Adipose tissue (tissue), 3 donors: ENCODE data around the gene PRG2. TPM values are rescaled to one million over a fixed set of nuclear protein-coding genes. Genes with fewer than 3 reads are reported as not detected.

Experiments used
- H3K27ac ChIP-seq: one replicate; pipeline ENCODE4 v1.5.1; 2013; ENCODE audit warnings: low read depth, low read length
- WGBS, 3 donors: extraction: QIAGEN DNeasy Blood & Tissue Kit; methylation state at CpG; one replicate each; pipeline ENCODE4 v1.1.7; 2013; 5-methylcytosine and 5-hydroxymethylcytosine counted together
- polyA plus RNA-seq, 3 donors: library from polyadenylated mRNA; stranded (reverse); fragments of 200-250 nt; gene quantifications; one replicate each; pipeline ENCODE4 v1.2.3, GENCODE V29; 2013
- donor health status: healthy with polysubstance abuse.
- donor health status: Bipolar disorder and iron deficiency.
- donor health status: healthy.

The PRG2 gene
- polyA plus RNA-seq, 3 donors, result 0.13 to 0.79 (median 0.13) TPM

DNA sequence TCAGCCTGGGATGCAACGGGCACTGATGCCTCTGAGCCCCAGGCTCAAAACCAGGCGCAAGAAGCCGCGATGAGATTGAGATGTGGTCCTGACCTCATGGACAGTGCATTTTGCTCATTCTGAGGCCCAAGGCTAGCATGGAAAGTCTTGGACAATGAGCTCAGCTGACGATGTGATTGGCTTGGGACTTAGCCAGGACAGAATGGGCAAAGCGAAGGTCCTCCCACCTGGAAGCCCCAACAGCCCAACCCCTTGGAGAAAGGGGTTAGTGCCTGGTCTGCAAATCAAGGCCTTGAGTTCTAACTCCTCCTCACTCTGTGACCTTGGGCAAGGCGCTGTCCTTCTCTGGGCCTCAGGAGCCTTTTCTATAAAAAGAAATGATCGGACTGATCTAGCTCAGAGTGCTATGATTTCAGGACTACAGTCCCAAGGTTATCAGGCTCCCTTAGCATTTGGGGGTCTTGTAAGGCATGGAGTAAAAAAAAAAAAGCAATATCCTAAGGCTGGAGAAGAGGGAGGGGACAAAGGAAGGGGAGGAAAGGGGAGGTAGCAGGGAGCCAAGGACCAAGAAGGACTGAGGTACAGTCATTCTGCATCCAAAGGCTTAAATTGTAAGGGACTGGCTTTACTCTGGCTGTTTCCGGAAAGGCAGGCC lies 33.8 kb upstream of the PRG2 start:
- 72 to 80% (median 73%) methylated on average over 9 of the region's 9 CpGs for WGBS, 3 donors
- H3K27ac ChIP-seq, result peak overlapping the region; percentile 63

DNA sequence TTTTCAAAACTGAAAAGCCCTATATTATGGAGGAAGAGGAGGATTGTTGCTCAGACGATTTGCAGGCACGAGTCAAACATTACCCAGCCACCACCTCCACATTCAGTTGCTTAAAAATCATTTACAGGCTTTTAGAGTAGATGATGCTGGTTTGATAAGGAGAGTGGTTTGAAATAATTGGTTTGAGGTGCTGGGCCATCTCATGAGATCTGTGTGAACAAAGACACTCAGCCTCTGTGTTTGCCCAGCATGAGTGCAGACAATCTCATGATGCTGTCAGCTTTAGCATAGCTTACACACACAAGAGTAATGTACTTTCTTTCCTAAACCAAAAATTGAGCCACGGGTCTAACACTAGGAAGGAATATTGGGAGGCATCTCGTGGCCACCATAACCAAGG lies 32.2 kb upstream of the PRG2 start:
- no peak overlapping the region for H3K27ac ChIP-seq
- 71 to 85% (median 84%) methylated on average over 4 of the region's 4 CpGs for WGBS, 3 donors

DNA sequence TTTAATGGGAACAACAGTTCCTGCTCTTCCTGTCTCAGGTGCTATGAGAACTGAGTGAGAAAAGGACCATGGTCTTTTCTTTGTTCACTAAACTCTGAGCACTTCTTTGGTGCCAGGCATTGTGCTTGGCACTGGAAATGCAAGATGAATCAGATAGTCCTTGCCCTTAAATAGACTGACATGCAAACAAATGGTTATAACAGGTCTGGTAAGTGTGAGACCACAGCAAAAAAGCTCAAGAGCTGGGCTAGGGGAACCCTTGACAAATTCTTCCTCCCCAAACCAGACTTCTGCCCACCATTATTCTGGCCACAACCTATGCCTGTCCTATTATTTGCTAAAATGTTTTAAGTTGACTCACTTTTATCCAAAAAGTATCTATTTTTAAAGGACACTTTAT lies 31.4 kb upstream of the PRG2 start:
- no peak overlapping the region for H3K27ac ChIP-seq

DNA sequence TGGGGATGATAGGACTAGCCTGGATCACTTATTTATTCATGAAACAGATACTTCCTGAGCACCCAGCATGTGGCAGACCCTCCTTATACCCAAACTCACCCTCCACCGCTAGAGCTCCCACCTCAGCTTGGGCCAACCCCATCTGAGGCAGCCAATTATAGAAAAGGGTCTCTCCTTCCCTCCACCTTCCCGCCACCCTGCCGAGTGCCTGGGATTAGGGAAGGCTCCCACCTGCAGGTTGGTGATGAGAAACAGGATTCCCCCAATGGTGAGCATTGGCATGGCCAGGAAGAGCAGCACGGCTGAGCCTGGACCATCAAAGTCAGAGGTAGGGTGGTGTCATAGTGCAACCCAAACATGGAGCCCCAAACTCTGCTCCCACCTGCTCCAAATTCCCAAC lies 30.6 kb upstream of the PRG2 start:
- 89 to 95% (median 94%) methylated on average over 4 of the region's 4 CpGs for WGBS, 3 donors
- H3K27ac ChIP-seq, result no peak overlapping the region

DNA sequence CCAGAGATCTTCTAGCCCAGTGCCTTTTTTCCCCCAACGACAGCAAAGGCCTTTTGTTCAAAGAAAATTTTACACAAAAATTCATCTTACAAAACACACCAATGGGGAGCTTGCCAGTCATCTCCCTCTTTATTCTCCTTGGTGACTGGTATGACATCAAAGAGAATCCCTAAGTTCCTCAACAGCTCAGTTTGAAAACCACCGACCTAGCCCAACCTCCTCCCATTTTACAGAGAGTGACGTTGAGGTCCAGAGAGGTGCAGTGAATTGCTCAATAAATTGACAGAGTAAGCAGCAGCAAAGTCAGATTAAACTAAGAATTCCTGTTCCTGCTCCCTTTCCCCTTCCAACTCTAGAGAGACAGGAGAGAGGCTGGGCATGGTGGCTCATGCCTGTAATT lies 28.7 kb upstream of the PRG2 start:
- WGBS, 3 donors, result 84 to 92% (median 86%) methylated on average over 3 of the region's 3 CpGs
- no peak overlapping the region for H3K27ac ChIP-seq

DNA sequence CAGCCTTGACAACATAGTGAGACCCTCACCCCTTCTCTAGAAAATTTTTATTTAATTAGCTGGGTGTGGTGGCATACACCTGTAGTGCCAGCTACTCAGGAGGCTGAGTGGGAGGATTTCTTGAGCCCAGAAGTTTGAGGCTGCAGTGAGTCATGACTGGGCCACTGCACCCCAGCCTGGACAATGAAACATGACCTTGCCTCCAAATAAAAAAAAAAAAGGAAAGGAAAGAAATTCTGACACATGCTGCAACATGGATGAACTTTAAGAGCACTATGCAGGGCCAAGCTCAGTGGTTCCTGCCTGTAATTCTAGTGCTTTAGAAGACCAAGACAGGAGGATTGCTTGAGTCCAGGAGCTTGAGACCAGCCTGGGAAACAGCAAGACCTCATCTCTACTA lies 27.7 kb upstream of the PRG2 start:
- H3K27ac ChIP-seq, result no peak overlapping the region

DNA sequence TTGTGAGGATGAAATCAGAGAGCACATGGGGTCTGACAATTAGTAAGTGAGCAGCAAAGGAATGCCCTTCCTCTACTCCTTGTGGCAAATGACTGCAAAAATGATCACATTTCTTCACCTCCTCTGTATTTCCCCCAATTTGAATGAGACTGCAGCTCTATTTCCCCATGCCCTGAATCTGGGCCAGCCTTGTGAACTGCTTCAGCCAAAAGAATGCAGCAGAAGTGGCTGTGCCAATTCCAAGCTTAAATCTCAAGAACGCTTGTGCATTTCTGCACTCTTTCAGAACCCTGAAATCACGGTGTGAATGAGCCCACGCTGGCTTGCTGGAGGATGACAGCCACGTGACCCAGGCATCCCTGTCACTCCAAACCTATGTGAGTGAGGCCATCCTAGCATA lies 26.6 kb upstream of the PRG2 start:
- H3K27ac ChIP-seq, result no peak overlapping the region
- 66 to 88% (median 72%) methylated on average over 4 of the region's 4 CpGs for WGBS, 3 donors

DNA sequence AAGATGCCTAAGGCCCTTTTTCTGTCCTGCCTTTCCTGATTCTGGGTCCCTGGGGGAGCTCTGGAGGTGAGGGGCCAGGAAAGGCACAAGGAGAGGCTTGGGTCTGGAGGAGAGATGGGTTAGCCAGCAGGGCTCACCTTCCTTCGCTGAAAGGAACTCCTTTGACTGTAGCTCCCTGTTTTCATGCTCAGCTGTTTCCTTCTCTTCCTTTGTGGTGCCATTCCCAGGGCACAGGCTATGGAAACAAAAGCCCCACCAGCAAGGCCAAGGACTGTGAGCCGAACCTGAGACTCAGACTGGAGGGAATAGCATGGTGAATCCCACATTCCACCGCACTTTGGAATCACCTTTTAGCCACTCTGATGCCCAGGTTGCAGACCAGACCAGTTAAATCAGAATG lies 26.0 kb upstream of the PRG2 start:
- 76 to 88% (median 86%) methylated on average over 3 of the region's 3 CpGs for WGBS, 3 donors

DNA sequence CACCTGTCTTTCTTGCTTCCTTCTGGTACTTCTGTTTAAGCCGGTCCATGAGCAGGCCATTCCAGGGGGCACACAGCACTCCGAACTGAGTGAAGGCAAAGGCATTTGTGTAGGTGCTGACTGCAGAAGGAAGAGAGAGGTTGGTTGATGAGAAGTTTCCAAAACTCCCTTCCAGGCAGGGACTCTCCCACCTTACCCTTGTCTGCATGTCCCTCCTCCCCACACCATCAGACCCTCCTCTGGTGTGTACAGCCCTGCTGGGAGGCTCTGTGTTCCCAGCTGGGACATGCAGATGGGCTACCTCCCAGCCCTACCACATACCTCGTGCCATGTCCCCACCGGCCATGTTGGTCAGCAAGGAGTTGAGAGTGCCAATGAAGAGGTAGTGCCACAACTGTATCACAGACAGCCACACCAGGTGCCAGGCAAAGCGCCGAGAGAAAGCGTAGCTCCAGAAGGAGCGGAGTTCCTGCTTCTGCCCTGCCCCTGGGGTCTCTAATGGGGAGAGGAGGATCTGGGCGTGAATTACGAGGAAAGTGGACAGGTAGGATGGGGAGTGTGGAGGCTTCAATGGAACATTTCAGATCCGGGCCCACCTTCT lies 24.3 kb upstream of the PRG2 start:
- 95 to 98% (median 96%) methylated on average over 11 of the region's 11 CpGs for WGBS, 3 donors
- no peak overlapping the region for H3K27ac ChIP-seq

More for the DNA sequence above, 26.0 kb upstream of the PRG2 start:
- no peak overlapping the region for H3K27ac ChIP-seq

DNA sequence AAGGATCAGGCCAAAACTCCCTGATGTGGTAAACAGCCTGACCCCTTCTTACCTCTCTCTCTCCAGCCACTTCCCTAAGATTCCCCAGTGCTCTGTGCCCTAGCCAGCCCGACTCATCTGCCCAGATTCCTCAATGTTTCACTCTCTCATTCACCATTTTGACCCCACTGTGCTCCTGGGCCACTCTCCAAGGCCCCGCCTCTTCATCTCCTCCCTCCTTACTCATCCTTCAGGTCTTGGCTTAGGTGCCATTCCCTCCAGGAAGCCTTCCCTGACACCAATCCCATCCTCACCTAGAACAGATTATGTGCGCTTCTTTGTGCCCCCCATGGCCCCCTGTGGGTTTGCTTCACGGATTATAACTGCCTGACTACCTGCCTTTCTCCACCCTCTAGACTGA lies 23.2 kb upstream of the PRG2 start:
- no peak overlapping the region for H3K27ac ChIP-seq
- WGBS, 3 donors, result 86 to 91% (median 91%) methylated on average over 4 of the region's 4 CpGs

DNA sequence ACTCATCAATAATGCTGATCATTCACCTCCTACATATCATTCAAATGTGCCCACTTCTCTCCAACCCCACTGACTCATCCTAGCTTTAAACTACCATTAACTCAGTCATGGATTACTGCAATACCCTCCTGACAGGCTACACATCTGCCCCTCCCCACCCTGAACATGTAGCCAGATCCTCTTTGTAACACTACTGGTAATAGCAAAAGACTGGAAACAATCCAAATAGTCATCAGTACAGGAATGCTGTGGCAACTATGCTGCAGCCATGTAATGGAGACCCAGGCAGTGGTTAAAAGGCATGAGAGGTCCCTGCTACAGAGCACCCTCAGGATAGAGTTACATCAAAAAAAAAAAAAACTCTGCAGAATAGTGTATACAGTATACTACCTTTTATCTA lies 19.8 kb upstream of the PRG2 start:
- no peak overlapping the region for H3K27ac ChIP-seq

DNA sequence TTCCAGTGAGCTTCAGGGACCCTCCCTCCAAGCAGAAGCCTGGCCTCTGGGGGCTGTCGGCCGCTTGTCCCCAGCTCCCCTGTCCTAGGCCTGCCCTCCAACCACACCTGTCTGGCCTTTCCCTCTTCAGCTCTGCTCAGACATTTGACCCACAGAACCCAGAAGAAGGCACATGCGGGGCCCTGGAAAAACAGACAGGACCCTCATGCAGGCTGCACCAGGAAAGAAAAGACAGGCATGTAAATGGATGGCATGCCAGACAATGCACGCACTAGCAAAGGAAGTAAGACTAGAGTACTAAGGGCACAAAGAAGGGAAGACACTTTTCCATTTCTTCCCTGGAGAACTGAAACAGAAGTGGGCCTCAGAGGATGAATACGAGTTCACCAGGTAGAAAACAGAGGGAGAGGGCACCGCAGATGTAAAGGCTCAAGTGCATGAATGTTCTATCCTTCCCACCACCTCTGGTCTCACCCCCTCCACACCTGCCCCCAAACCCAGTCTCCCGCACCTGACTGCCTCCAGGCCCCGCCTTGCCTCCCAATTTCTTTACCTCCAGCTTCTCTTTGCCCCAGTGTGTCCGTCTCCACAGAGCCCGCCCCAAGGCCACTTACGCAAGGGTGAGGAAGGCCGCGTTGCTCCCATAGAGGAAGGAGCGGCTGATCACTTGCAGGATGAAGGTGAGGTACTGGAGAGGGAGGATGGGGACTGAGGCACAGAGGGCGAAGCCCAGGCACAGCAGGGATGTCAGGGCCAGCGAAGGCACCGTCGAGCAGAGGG lies 19.1 kb upstream of the PRG2 start:
- 85 to 92% (median 88%) methylated on average over 18 of the region's 18 CpGs for WGBS, 3 donors
- H3K27ac ChIP-seq, result no peak overlapping the region

DNA sequence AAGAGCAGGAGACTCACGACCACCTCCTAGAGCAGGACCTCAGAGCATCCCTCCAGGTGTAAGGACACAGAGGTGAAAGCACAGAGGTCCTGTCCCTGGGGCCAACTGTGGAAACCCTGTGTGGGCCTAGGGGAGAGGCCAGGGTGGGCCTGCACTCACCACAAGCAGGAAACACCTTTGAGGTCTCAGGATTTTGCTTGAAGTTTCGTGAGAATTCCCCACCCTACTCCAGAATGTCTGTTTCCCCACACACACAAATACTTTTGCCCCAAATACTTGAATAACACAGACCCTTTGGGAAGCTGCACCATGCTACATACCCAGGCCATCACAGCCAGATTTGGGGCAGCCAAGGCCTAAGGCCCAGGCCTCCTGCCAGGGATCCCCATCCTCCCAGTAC lies 18.3 kb upstream of the PRG2 start:
- H3K27ac ChIP-seq, result no peak overlapping the region
- WGBS, 3 donors, result 61 to 65% (median 62%) methylated on average over 2 of the region's 2 CpGs

DNA sequence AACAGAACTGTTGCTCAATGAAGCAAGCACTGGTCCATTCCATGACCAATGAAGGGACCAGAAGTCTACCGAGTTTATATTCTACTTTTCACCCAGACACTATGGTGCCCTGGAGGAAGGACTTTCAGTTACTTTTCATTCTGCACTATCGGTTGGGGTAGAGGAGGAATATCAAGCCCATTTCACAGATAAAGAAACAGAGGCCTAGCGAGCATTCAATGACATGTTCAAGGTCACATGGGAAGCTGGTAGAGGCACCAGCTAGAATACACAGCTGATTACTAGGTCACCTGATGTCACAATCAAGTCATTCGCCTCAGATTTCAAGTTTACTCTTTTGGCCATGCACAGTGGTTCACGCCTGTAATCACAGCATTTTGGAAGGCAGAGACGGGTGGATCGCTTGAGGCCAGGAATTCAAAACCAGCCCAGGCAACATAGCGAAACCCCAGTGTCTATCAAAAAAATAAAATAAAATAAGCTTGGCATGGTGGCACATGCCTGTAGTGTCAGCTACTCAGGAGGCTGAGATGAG lies 17.6 kb upstream of the PRG2 start:
- no peak overlapping the region for H3K27ac ChIP-seq
- WGBS, 3 donors, result 93 to 95% (median 94%) methylated on average over 8 of the region's 8 CpGs

DNA sequence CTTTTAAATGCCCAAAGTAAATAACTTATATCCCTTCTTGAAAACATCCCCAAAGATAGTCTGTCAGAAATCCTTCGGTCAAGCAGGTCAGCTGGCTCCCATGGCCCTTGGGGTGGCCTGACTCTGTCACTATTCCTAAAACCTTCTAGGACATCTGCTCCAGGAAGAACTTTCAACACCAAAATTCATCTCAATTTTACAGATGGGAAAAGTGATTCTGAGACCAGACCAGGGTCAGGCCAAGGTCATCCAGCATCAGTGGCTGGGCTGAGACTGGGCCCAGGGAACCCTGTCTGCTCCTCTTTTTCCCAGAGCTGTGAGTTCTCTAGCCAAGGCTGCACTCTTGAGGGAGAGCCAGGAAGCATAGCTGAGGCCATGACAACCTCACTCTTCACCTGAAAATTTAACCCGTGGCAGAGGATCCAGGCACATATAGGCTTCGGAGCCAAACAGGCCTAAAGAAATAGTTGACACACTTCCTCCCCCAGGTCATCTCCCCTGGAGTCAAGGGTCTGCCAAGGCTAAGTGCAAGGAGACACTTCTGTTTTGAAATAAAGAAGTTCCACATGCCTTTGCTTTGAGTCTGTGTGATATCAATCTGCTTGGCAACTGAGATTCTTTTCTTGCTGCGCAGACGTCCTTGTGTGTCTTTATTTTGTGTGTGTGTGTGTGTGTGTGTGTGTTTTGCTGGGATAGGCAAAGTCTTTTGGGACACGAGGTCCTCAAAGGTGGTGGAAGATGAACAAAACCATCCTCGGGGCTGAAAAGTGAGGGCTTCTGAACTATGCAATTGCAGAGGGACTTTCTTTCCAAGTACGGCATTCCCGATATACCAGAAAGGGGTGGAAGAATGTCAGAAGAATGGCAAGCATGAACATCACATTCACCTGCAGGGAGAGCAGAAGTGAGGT lies 16.8 kb upstream of the PRG2 start:
- 65 to 80% (median 74%) methylated on average over 9 of the region's 9 CpGs for WGBS, 3 donors
- H3K27ac ChIP-seq, result no peak overlapping the region

DNA sequence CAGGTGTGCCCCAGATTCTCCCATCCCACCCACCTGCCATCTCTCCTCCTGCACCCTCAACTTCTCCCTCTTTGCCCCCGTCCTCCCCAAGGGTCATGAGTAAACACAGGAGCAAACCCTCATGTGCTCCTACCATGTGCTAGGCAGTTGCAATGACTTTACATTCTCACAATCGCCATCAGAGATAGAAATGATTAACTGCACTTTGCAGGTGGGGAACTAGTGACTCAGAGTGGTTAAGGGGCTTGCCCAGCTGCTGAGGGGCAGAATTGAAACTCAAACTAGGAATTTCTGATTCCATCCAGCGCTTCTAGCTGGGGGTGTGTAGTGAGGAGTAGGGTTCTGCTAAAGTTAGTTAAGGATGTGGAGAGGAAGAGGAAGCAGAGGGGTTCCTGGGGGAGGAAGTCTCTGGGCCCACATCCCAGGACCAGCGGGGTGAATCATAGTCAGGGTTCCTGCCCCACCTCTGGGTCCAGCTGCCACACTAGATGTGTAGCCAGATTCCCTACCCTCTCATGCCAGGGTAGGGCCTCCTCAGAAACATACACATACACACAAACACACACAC lies 16.0 kb upstream of the PRG2 start:
- WGBS, 3 donors, result 29 to 72% (median 39%) methylated on average over 4 of the region's 4 CpGs
- H3K27ac ChIP-seq, result no peak overlapping the region

DNA sequence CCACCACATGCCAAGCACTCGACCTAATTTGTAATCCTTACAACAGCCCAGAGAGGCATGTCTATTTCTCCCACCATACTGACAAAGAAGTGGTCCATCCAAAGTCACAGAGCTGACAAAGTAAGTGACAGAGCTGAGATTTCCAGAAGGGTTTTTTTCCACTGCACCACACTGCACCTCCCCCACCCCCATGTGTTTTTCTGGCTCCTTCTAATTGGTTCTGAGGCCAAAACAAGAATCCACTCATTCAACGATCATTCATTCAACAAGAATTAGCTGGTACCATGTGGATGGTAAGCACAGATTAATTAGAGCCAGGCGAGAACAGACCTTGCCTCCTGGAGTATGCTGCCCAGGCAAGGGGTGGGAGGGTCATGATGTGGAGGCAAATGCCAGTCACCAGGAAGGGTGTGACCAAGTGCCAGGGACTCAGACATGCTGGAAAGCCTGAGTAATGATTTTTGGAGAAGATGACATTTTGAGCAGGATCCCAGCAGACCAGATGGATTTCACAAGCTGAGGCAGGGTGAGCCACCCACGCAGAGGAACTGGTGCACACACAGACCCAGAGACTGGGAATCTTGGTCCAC lies 14.9 kb upstream of the PRG2 start:
- H3K27ac ChIP-seq, result no peak overlapping the region

DNA sequence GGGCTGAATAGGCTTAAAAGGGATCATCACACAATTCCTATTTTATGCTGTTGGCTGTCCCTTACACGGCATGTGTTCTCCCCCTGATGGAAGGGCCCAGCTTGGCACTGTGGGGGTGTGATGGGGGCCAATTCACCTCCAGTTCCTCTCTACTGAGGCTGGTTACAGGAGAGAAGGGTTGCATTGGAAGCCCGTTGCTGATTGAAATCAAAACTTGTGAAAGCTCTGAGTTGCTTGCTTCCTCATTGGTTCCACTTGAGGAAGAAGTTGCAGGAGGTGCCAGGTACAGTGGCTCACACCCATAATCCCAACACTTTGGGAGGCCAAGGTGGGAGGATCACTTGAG lies 13.3 kb upstream of the PRG2 start:
- no peak overlapping the region for H3K27ac ChIP-seq
- WGBS, 3 donors, result 65 to 78% (median 68%) methylated on average over 2 of the region's 2 CpGs

More for the DNA sequence above, 14.9 kb upstream of the PRG2 start:
- 77 to 89% (median 79%) methylated on average over 4 of the region's 4 CpGs for WGBS, 3 donors
